HFF-Myc (cell line): Measurements from ENCODE around the gene TXNRD1.

Experiments used
- DNase-seq: peaks from one replicate; pipeline ENCODE4 v3.0.0-alpha.2; 2011; ENCODE audit warnings: low read depth; ENCODE audit errors: extremely low read depth
- H3K4me3 ChIP-seq: replicated peaks from 2 replicates; pipeline ENCODE4 v1.5.1; 2011; ENCODE audit warnings: low read depth, mild to moderate bottlenecking, control low read depth, low read length
- CTCF ChIP-seq: IDR thresholded peaks from 2 replicates; pipeline ENCODE4 v1.5.1; 2012; ENCODE audit warnings: mild to moderate bottlenecking, low read depth, low read length, control low read depth; ENCODE audit errors: missing control alignments

Gene TXNRD1

DNA sequence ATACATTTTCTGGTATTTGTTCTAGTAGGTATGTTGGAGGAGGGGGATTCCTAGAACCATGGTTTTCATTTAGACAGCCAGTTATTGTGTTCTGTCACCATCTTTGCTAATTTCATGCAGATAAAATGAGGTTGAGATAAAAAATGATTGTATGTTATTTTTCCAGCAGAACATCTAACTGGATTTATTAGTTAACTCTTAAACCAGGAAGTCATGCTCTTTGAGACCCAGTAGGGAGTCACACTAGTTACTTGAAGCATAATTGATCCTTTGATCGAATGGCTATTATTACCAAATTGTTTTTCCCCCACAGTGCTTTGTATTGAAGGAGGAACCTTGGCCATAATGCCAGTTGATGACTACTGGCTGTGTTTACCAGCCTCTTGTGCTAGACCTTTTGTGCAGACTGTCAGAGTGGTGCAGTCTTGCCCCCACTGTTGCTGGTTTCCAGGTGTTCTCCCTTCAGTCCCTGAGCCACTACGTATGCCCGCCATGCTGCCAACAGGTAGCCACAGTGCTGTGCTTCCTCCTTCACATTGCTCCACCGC, 93.9 kb downstream of the TXNRD1 start:
- TF ChIP-seq CTCF, result no peak
- no peak overlapping the region for H3K4me3 ChIP-seq
- DNase-seq, result no peak

GRCh38 chr12:104310751-104311633, 95.4 kb downstream of the TXNRD1 start:
- no peak for DNase-seq
- no peak overlapping the region for H3K4me3 ChIP-seq
- no peak for TF ChIP-seq CTCF

DNA sequence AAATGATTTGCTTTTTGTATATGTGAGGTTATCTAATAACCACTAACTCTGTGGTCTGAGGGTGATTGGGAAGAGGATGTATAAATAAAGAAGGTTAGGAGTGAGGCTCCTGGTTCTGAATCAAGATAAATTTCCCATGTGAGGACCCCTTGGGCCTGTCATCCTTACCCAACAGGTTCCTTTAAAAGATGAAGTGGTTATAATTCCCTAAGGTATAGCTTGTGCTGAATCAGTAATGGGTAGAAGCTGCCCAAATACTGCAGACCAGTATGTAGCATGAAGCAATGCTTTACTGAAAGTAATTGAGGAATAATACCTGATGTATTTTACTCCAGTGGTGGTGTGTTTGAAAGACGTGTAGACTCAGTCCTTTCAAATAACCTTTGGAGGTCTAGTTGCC, 96.6 kb downstream of the TXNRD1 start:
- H3K4me3 ChIP-seq, result no peak overlapping the region
- TF ChIP-seq CTCF, result no peak
- DNase-seq, result no peak

DNA sequence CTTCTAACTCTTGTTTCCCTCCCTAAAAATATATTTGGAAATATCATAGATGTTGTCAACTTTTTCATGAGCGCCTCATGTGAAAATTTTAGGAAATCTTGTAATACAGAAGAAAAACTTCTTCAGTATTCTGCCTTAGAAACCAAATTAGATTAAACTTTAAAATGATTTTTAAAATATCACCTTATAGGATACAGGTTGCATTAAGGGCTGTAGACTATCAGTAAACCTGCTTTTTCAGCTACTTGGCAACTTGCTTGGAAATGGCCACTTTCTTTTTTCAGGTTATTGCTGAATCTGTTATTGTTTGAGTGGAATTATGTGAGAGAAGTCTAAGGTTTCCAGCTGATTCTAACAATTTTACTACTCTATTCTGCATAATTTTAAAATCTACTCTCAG, 97.1 kb downstream of the TXNRD1 start:
- no peak for DNase-seq
- TF ChIP-seq CTCF, result no peak
- no peak overlapping the region for H3K4me3 ChIP-seq

DNA sequence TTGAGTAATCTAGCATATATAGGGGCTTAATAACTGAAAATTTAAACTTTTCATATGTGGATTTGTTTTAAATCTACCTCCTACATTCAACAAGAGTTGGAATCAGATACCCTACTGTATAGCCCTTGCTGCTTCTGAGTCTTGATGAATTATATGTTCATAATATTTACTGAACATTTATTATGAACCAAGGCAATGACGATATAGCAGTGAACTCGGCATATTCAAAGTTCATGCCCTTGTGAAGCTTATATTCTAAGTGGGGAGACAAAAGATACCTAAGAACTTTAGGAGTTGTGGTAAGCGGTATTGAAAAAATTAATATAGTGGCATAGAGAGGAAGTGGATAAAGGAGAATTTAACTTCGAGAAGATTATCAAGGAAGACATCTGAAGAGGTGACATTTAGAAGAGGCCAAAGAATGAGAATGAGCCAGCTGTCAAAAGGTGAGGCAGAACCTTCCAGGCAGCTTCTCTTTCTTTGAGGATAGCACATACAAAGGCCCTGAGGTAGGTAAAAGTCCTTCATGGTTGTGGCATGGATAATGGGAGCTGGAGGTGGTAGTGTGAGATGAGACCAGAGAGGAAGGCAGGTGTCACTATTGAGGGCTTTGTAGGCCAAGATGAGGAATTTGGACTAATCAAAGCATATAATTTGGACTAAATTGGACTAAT, 98.1 kb downstream of the TXNRD1 start:
- DNase-seq, result no peak
- no peak overlapping the region for H3K4me3 ChIP-seq
- TF ChIP-seq CTCF, result no peak

DNA sequence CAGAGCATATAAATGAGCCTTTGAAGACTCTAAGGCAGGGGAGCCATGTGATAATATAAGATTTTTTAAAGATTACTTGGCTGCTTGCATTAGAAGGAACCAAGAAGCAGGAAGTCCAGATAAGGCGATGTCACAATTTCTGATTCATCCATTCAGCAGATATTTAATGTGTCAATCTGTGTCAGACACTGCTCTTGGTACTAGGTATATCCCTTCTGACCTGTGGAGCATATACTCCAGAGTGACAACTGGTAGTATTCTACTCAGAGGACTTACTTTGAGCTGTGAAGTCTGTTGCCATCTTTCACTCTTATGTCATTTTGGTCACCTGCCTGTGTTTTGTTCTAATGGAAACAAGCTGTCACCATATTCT, 98.6 kb downstream of the TXNRD1 start:
- DNase-seq, result no peak
- TF ChIP-seq CTCF, result no peak
- H3K4me3 ChIP-seq, result no peak overlapping the region
